NCI-H524 treated with DMSO at 0.1 percent for 48 hours (cell line): Measurements from ENCODE around the gene CD44.

Experiments used
- DNase-seq: peaks from one replicate; lab custom pipeline; 2025; lab: John Stamatoyannopoulos, UW

The CD44 gene

DNA sequence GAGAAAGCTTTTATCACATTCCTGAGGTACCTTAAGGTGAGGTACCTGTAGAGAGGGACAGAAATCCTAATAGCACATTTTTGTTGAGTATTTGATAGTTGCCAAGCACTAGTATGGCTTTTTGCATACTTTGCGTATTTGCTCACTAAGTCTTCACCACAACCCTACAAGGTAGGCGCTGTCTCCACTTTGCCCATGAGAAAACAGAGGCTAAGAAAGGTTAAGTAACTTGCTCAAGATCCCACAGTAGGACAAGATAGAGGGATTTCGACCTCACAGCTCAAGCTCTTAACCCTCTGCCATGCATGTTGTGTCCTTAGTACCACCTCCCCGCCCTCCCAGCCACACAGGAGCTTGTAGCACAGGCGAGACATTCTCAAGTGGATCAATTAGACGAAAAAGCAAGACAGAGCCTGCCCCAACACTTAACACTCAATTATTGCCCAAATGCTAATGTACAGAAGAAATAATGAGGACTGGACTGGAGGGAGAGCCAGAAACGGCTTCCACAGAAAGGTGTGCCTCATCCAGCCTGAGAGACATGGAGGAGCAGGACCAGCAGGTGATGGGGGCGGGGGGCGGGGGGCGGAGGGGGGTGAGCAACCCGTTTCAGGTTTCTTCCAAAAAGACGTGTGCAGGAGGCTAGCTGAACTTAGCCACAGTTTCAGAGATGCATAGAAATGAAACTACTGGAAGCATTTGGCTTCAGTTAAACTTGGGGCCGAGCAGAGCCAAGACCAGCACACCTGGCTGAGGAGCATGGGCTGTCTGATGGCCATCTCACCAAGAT, 26.7 kb upstream of the CD44 start:
- peak; percentile 12 for DNase-seq

DNA sequence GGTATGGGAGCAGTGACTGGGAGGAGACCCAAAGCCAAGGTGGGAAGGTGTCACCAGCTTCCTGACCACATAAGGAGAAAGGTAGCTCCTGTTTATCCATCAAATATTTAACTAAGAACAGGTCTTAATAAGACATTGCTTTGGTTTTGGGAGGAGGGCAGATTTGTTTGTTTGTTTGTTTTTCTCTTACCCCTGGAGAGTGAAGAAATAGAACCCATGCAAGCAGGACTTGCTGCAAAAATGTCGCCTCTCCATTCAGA, 26.2 kb upstream of the CD44 start:
- no peak for DNase-seq

DNA sequence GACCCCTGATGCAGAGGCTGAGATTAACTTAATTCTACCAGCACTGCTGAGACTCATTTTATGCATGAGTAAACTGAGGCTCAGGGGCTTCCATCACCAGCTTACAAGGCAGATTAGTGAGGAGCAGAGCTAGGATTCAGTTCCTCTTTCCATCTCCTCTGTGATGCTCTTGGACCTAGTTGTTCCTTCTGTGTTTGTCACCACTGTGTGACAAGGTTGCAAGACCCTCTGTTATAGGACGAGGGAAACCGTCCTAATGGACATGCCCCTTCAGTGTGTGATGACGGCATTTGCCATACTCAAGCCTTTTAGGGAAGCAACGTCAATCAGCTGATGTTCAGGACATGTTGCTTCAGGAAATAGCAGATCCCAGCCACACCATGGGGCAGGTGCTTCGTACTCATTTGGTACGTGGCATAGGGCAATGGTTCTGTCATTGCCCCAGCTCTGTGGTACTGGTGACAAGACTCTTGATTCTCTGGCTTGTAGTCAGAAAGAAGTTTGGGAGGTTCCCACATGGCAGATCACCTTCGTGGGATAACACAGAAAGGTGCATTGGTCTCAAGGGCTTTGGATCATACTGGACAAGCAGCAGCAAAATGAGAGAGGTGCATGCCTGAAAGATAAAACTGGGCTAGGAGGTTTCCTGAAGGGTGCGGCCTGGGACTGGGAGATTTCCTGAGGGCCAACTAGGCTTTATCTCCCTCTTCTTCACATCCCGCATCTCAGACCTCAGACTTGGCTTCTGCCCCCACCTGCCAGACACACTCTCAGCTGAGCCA, 23.9 kb upstream of the CD44 start:
- no peak for DNase-seq

DNA sequence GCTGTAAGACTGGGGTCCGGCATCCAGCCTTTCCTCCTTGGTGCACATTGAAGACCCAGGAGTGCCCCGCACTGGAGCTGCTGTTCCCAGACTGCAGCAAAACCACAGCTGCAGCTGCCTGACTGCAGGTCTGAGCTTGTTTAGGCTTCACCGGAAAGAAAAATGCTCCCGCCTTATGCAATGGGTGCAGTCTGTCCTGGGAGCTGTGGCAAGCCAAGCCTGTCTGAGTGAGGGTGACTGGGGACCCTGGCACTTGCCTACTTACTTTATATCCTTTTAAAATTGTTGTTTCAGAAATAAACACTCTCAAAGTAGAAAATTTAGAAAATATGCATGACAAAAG, 23.3 kb upstream of the CD44 start:
- DNase-seq = no peak

DNA sequence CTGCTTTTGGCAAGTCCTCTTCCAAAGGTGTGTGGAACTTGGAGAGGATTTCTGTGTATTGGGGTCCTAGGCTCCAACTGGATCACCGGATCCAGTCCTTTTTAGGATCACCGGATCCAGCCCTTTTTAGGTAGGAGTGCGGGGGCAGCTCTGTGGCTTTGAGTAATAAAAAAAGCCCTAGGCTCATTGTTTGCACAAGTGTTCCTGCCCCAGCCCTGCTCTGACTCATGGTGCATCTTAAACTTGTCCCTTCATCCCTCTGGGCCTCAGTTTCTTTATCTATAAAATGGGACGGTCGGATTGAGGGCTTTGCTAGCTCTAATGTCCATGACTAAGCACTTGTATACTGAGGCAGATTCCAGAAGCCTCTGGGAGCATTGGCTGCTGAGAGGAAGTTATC, 22.7 kb upstream of the CD44 start:
- DNase-seq = no peak

DNA sequence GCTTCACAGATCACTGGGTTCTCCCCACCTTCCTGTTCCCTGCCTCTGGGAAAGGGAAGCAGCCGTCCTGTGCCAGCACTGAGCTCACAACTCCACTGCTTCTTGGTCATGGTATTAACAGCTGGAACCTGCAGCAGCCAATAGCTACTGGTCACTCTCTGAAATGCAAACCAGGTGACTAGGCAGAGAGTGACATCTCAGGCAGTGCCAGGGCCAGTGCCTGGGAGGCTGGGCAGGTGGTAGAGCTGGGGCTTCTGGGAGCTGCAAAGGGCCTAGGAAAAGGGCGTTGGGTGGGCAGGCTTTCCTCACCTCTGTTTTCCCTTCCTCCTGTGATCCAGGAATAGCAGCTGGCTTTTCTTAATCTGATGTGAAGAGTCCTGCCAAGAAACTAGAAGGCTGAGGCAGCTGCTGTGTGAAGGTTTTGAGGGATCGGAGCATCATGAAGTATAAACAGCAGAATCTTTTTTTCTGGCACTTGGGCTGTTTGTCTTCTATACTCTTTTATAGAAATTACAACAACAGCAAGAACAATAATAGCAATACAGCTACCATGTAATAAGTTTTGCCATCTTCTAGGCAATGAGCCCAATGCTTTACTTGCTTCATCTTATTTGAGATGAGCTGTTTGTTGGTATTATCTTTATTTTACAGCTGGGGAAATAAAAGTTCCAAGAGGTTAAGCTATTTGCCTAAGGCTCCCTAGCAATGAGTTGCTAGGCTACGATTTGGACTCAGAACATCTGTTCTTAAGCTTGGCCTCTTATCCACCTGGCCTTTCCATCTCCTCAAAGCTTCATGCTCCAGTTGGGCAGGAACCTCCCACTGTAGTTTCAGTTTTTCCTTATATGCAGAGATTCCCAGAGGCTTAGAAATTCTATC, 22.0 kb upstream of the CD44 start:
- DNase-seq = peak; percentile 29

DNA sequence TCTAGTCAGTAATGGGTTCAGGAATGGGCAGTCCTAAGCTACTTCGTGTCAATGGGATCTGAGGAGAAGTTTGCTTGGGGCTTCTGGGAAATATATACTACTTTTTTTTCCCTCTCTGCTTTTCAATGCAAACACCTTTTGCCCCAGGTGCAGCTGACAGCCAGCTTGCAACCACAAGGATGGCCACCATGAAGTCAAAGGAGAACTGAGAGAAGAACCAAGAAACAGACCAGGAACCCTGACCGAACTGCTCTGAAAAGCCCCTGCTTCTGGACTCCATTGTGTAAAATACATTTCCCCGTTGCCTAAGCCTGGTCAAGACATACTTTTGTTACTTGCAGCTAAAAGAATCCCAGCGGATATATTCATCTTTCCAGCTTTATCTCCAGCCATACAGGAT, 20.1 kb upstream of the CD44 start:
- no peak for DNase-seq

DNA sequence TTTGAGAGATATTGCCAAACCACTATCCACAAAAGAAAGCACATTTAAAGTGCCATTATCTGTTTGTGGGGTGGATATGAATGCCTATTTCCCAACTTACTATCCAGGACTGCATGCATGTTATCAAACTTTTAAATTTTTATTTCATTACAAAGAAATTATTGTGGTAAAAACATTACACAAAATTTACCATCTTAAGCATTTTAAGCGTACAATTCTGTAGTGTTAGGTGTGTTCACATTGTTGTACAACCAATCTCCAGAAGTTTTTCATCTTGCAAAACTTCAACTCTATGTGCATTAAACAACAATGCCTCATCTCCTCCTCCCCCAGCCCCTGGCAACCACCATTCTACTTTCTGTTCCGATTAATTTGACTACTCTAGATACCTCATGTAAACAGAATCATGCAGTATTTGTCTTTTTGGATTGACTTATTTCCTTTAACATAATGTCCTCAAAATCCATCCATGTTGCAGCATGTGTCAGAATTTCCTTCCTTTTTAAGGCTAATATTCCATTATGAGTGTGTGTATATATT, 17.6 kb upstream of the CD44 start:
- no peak for DNase-seq

DNA sequence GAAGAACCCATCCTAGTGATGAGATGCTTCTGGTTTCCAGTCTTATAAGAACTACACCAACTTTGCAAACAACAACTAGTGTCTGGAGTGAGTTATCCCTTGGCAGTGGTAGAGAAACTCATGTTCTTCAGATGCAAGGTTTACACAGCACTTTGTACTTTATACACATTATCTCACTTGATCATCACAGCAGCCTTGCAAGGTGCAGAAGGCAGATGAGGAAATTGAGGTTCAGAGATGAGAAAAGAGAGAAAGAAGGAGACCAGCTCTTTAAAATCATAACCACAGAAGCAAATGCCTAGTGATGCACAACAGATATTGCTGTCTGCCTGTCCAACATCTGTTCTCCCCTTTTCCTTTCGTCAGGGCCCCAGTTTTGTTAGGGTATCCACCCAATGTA, 16.7 kb upstream of the CD44 start:
- no peak for DNase-seq

DNA sequence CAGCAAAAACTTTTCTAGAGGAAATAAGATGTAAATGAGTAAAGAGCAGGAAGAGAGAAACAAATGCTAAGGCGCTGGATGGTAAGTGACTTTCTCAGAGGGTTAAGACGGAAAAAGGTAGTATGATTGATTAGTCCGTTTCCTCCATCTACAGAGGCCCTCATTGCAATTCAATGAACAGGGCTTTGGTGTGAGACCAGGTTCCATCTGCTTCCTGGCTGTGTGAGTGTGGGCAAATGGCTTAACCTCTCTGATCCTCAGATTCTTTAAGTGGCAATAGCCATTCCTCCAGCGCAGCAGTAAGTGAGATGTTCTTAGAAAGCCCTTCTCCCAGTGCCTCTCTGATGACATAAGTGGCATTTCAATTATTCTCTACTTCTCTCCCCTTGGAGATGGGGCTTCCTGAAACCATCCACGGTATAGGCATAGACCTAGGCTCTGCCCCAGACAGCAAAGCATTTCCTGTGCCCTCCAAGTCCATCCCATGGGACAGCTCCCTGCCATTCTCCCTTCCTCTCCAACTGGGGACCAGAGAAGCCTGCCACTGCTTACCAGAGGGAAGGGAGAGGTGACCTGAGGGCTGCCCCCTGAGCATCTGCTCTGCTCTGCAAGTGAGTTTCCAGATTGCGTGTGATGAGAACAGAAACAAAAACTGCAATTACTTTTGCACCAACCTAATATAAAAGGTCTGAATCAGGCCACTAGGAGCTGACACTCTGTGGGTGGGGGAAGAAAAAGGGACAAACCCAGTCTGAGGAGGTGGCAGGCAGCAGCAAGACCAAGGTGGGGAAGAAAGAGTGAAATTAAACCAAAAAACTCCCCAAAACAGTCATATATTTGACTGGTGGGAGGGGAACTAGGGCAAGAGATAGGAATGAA, 12.7 kb upstream of the CD44 start:
- DNase-seq = no peak

DNA sequence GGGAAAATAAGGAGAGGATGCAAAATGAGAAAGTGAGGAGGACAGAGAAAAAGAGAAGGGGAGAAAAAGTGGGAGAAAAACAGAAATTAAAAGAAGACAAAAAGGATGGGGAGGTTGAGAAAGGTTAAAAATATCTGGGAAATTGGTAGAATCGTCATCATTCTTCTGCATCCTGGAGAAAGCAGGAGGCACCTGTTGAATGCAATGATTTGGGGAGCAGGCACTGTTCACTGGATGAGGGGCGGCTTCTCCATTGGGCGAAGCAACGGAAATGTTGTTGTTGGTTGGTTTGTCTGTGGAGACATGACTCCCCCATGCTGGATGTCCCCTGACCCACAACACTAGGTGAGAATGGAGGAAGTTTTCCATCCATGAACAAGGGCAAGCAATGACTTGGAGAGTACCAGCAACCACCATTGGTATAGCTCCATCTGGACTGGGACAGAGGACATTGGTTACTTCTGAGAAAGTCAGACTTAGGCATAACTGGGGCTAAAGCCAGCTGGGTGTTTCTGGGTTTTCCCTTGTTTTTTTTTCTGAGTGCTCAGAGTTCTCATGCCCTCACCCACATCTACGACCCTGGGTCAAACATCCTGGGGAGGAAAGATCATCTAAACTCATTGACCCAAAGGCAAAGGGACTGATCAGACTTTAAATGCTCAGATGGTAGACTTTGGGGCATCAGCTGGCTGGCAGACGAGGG, 11.9 kb upstream of the CD44 start:
- DNase-seq = no peak

DNA sequence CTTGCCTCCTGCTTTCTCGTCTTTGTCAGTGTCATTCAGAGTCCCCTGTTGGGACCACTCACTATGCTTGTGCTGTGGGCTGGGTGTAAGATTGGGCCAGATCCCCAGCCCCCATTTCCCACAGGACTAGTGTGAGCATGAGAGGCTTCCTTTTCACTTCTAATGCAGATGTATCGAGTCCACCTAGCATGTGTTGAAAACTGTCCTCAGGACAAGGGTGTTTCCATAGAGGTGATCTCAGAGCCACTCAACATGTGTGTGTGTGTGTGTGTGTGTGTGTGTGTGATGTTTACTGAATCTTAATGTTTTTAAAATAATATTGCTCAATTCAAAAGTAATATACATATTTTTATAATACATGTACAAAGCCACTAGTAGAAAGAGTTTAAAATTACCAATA, 11.4 kb upstream of the CD44 start:
- DNase-seq = no peak

DNA sequence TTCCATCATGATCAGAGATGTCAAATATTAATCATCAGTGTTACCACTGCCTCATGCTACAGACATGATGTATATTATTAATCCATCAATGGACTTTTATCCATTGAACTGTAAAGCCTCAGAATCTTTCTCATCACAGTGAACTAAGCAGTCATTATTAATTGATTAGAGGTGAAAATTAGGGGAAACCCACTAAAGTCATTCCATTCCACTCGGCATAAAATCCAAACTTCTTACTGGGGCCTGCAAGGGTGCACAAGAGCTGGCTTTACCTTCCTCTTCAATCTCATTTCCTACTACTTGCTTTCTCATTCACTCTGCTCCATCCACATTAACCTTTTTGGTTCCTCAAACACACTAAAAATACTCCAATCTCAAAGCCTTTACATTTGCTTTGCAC, 7.9 kb upstream of the CD44 start:
- DNase-seq = no peak

DNA sequence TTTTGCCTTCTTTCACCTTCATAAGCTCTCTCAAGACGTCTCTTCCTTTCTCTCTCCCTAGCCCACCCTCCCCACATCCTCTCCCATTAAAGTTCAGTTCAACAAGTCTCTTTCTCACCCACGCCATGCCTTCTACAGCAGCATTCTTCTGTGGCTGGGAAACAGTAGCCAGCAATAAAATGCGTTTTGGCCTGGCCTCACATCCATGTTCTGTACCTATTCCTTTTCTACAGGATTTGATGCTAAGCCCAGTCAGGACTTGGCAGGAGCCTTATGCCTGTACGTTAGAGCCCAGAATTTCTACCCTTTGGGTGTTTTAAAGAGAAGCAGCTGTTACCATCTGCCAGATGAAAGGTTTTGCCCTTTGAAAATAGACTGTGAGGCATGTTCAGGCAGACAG, 7.1 kb upstream of the CD44 start:
- no peak for DNase-seq

DNA sequence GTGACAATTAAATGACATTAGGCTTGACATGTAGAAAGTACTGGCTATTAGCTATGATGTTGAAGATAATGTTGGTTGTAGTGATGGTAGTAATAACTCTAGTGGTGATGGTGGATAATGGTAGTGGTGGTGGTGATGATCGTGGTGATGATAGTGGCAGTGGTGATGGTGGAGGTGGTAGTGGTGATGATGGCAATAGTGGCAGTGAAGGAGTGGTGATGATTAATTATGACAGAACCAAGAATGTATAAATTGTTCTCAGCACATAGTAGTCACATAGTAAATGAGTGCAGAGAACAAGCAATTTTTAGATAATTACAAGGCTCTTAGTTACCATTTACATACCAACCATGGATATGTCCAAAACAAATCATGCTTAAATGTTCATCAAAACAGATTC, 5.3 kb upstream of the CD44 start:
- DNase-seq = no peak

DNA sequence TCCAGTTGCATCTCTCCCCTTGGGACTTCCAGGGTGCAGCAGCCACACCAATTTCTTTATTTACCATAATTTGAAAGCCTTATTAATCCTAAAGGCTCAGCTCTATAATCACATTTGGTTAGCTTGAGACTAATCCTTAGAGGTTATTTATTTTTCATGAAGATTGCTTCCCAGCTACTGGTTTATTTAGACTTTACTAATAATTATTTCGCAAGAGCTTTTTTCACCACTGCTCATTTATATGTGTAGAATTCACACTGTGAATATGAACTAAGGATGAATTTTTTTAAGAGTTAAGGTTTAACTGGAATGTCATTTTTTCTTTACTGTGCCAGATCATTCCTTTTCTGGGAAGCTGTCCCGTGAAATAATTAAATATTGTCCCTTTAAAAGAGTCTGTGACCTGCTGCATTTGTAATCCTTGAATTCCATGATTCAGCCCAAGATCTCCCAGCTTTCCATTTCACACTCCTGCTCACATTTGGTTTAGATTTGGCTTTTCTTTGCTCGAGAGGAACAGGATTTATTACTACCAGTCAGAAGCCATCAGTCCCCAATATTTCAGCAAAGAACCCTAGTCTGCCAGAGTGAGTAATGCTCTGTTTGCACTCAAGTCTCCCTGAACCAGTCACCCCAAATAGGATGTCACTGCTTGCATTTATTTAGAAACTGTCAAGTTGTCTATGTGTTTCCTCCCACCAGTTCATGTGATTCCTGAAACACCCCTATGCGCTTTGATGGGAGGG, 4.4 kb upstream of the CD44 start:
- DNase-seq = no peak

DNA sequence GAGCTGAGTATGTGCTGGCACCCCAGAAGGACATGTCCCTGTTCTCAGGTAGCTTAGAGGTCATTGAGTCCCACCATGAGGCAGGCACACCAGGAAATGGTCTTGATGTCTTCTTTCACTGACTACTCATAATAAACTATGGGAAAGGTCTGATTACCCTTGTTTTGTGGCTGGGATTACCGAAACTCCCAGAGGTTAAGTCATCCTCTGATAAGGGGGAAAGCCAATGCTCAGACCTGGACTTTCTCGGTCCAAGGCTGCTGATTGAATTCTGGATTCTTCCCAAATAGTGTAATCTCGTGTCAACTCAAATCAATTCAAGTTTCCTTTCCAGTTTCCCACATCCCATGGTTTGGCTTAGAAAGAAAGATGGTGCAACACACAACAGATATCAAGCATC, 3.7 kb upstream of the CD44 start:
- DNase-seq = no peak

DNA sequence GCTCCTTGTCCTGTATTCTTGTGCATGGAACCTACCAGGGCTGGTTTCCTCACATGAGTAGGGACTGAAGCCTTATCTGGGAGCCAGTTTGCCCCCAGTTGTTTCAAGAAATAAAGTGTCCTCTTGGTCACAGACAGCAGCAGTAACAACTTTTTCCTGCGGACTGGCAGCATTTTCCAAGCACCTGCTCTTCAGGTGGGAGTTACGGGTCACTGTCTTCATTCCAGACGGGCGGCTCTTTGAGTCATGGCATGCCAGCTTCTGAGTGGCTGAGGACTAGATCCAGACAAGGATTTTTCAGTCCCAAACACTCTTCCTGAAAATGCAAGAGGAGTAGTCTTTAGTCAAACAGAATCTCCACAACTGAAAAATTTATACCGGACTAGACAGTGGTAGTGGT, 2.7 kb upstream of the CD44 start:
- no peak for DNase-seq

DNA sequence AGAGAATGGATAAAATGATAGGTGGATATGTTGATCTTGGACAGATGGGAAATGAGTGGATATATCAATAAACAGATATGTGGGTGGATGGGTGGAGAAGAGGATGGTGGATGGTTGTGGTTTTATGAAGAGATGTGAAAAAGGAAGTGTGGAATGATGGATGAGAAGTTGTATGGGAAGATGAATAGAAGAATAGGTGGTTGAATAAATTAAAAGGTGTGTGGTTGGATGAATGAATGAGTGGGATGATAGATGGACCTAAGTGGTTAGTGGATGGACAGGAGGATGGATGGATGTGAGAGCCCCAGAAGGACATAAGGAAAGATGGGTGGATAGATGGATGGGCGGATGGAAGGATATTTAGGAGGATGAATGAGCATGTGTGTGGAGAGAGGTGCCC, 913 bp upstream of the CD44 start:
- DNase-seq = no peak

DNA sequence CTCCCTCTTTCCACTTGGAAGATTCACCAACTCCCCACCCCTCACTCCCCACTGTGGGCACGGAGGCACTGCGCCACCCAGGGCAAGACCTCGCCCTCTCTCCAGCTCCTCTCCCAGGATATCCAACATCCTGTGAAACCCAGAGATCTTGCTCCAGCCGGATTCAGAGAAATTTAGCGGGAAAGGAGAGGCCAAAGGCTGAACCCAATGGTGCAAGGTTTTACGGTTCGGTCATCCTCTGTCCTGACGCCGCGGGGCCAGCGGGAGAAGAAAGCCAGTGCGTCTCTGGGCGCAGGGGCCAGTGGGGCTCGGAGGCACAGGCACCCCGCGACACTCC, 397 bp upstream of the CD44 start:
- DNase-seq = no peak
